T-helper 1 cell treated with Interleukin-12 subunit alpha and Interleukin-12 subunit beta and Interleukin-4 antibody, amounts not matched to agents 30 μg/mL and 1 μg/mL, for 36 hours (primary cell): ENCODE measurements around the gene ZDHHC8.

Experiments used
- H3K27ac Mint-ChIP-seq: one replicate; pipeline ENCODE4 v1.8.0; 2021; ENCODE audit warnings: mild to moderate bottlenecking, mixed read lengths
- H3K27me3 Mint-ChIP-seq: one replicate; pipeline ENCODE4 v1.8.0; 2021; ENCODE audit warnings: low read depth, mixed read lengths
- H3K36me3 Mint-ChIP-seq: one replicate; pipeline ENCODE4 v1.8.0; 2021; ENCODE audit warnings: low read depth, mixed read lengths
- H3K4me1 Mint-ChIP-seq: one replicate; pipeline ENCODE4 v1.8.0; 2021; ENCODE audit warnings: low read depth, mixed read lengths
- H3K4me3 Mint-ChIP-seq: one replicate; pipeline ENCODE4 v1.8.0; 2021; ENCODE audit warnings: mild to moderate bottlenecking, moderate library complexity, mixed read lengths
- H3K9me3 Mint-ChIP-seq: one replicate; pipeline ENCODE4 v1.8.0; 2021; ENCODE audit warnings: mixed read lengths

The ZDHHC8 gene

GRCh38 chr22:20173772-20174171 lies 42.2 kb downstream of the ZDHHC8 start:
- Mint-ChIP-seq H3K27me3 (no peaks in the 10 kb centered on the region), H3K4me3 (no peak overlapping the region), H3K9me3 (no peaks in the 10 kb centered on the region), H3K36me3 (no peaks in the 10 kb centered on the region), H3K4me1 (no peaks in the 10 kb centered on the region), H3K27ac (no peak overlapping the region)

- Mint-ChIP-seq H3K27me3 (no peaks in the 10 kb centered on the region), H3K4me1 (no peaks in the 10 kb centered on the region), H3K27ac (no peak overlapping the region), H3K36me3 (no peaks in the 10 kb centered on the region), H3K9me3 (no peaks in the 10 kb centered on the region), H3K4me3 (no peak overlapping the region)
Observed at GRCh38 chr22:20174785-20175596, 43.4 kb downstream of the ZDHHC8 start.

GRCh38 chr22:20175597-20175900 lies 43.9 kb downstream of the ZDHHC8 start:
- no peaks in the 10 kb centered on the region for H3K27me3 Mint-ChIP-seq
- no peak overlapping the region for H3K27ac Mint-ChIP-seq
- no peak overlapping the region for H3K4me3 Mint-ChIP-seq
- H3K36me3 Mint-ChIP-seq: no peaks in the 10 kb centered on the region
- no peaks in the 10 kb centered on the region for H3K4me1 Mint-ChIP-seq
- H3K9me3 Mint-ChIP-seq: no peaks in the 10 kb centered on the region

DNA sequence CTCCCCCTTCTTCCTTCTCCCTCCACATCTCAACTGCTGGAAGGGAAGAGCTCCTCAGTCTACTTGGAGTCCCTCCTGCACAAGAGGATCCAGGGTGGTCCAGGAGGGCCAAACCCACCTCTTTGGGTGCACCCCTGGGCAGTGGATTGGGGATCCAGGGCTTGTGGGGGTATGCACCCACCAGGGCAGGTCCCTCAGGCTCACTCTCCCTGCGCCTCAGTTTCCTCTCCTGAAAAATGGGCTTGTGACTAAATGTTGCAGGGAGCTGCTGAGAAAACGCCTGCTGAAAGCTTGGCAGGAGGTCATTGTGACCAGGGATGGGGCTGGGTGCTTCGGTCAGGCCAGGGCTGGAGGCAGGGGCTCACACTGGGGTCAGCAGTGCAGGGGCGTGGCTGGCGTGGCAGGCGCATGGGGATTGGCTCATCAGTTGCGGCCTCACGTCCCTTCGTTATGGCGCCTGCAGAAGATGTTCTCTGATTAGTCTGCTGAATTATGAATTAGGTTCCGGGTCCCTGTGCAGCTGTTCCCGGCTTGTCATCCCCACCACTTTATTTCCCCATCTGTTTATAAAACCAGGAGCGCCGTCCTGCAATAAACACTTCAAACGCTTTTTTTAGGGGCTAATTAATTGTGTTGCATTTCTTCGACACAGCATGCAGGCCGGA lies 44.9 kb downstream of the ZDHHC8 start:
- H3K4me3 Mint-ChIP-seq: no peak overlapping the region
- no peaks in the 10 kb centered on the region for H3K9me3 Mint-ChIP-seq
- no peak overlapping the region for H3K27ac Mint-ChIP-seq

DNA sequence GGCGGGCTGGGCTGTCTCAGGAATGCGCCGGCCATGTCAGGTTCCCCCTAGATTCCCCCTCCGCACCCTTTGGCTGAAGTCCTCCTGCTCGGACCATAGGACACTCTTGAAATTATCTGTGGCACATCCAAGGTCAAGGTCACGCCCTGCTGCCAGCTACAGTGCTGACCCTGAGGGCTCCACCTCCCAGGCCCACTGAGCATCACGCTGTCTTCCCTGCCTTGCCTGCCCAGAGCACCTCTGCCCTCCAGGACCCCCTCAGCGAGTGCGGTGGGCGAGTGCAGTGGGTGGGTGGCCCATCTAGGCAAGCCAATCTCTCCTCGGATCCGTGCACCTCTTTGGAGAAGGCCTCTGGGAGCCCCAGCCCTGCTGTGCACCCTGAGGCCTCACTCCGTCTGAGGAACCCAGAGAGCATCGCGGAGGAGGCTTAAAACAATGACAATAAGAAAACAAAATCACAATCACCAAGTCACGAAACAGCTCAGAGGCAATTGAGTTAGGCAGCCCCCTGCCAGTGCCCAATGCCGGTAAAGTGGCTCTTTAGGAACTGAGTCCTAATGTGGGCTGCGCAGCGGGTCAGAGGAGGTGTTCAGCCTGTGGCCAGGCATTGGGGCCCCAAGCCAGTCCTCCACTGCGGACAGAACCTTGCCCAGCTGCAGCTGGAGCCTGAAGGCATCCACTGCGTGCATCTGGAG lies 45.8 kb downstream of the ZDHHC8 start:
- Mint-ChIP-seq H3K4me1 (no peaks in the 10 kb centered on the region), H3K36me3 (no peaks in the 10 kb centered on the region), H3K9me3 (no peaks in the 10 kb centered on the region), H3K4me3 (no peak overlapping the region), H3K27ac (no peak overlapping the region), H3K27me3 (no peaks in the 10 kb centered on the region)

More for the DNA sequence above, 44.9 kb downstream of the ZDHHC8 start:
- Mint-ChIP-seq H3K27me3 (no peaks in the 10 kb centered on the region), H3K36me3 (no peaks in the 10 kb centered on the region), H3K4me1 (no peaks in the 10 kb centered on the region)

GRCh38 chr22:20178075-20178914 lies 46.7 kb downstream of the ZDHHC8 start:
- H3K4me1 Mint-ChIP-seq: no peaks in the 10 kb centered on the region
- no peak overlapping the region for H3K27ac Mint-ChIP-seq
- no peaks in the 10 kb centered on the region for H3K9me3 Mint-ChIP-seq
- H3K27me3 Mint-ChIP-seq: no peaks in the 10 kb centered on the region
- H3K36me3 Mint-ChIP-seq: no peaks in the 10 kb centered on the region
- H3K4me3 Mint-ChIP-seq: no peak overlapping the region

- no peak overlapping the region for H3K4me3 Mint-ChIP-seq
- H3K27ac Mint-ChIP-seq: no peak overlapping the region
- H3K36me3 Mint-ChIP-seq: no peaks in the 10 kb centered on the region
- no peaks in the 10 kb centered on the region for H3K4me1 Mint-ChIP-seq
- H3K9me3 Mint-ChIP-seq: no peaks in the 10 kb centered on the region
- H3K27me3 Mint-ChIP-seq: no peaks in the 10 kb centered on the region
Observed at GRCh38 chr22:20178915-20179227, 47.3 kb downstream of the ZDHHC8 start.

- Mint-ChIP-seq H3K9me3 (no peaks in the 10 kb centered on the region), H3K27ac (no peak overlapping the region), H3K4me1 (no peaks in the 10 kb centered on the region), H3K4me3 (no peak overlapping the region), H3K27me3 (no peaks in the 10 kb centered on the region), H3K36me3 (no peaks in the 10 kb centered on the region)
Observed at GRCh38 chr22:20179455-20180244, 48.0 kb downstream of the ZDHHC8 start.

DNA sequence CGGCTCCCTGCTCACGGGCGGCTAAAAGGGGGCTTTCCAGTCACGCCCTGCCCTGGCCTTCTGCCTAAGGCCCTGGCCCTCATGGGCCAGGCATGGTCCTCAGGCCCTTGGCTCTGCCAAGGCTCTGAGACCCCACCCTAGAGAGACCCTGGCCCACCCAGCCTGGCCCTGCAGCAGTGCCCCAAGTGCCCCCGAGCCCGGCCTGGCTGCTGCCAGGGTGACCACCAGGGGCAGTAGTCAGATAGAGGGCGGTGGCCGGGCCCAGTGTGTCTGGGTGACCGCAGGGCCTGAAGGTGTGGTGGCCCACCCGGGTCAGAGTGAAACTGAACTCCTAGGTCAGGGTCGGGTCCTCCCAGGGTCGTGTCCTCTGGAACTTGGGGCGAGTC lies 48.6 kb downstream of the ZDHHC8 start:
- Mint-ChIP-seq H3K36me3 (no peaks in the 10 kb centered on the region), H3K27ac (no peak overlapping the region), H3K9me3 (no peaks in the 10 kb centered on the region), H3K4me1 (no peaks in the 10 kb centered on the region), H3K4me3 (no peak overlapping the region), H3K27me3 (no peaks in the 10 kb centered on the region)

- Mint-ChIP-seq H3K4me3 (no peak overlapping the region), H3K27ac (no peak overlapping the region), H3K9me3 (no peaks in the 10 kb centered on the region), H3K36me3 (no peaks in the 10 kb centered on the region), H3K4me1 (no peaks in the 10 kb centered on the region), H3K27me3 (no peaks in the 10 kb centered on the region)
Observed at GRCh38 chr22:20180640-20181039, 49.0 kb downstream of the ZDHHC8 start.

DNA sequence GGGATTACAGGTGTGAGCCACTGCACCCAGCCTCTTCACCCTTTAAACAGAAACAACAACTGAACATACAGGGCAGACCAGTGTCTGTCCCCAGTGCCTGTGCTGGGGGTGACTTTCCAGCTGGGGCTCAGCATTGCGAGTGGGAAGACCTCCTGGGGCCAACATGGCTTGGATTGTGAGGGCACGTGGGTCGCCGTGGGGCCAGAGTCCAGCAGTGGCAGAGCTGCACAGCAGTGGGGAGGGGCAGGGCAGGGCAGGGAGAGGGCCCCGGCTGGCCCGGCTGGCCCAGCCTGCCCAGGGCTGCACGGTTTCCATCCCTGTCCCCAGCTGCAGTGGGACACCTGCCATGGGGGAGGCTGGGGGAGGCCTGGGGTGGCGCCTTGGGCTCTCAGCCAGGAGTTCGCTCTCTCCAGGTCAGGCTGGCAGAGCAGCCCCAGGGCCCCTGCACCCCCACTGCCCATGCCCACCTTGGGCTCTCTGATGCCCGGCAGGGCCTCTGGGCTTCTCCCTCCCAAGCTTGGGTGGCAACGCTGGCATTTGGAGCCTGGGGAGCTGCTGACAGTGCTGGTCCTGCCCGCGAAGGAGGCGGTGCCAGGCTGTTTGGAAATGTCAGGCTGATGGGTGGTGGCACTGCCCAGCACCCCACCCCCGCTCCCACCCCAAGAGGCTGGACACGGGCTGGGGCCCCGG lies 49.7 kb downstream of the ZDHHC8 start:
- Mint-ChIP-seq H3K36me3 (no peaks in the 10 kb centered on the region), H3K4me3 (no peak overlapping the region), H3K27me3 (no peaks in the 10 kb centered on the region), H3K27ac (no peak overlapping the region), H3K4me1 (no peaks in the 10 kb centered on the region), H3K9me3 (no peaks in the 10 kb centered on the region)

DNA sequence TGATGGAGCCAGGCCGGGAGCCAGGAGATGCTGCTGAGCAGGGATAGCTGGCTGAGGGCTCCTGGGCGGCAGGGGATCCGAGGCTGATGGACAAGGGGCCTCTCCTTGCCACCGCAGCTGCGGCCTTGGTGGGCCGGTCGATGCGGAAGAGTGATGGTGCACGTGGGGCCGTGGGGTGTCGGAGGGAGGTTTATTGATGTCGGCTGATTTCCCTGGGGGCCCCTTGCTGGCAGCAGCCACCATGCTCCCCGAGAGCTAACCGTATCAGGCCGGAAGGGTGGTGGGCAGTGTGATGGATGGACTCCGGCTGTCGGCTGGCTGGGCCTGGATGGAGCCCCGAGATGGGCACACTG lies 50.3 kb downstream of the ZDHHC8 start:
- Mint-ChIP-seq H3K36me3 (no peaks in the 10 kb centered on the region), H3K4me3 (no peak overlapping the region), H3K4me1 (no peaks in the 10 kb centered on the region), H3K27me3 (no peaks in the 10 kb centered on the region), H3K27ac (no peak overlapping the region), H3K9me3 (no peaks in the 10 kb centered on the region)

- Mint-ChIP-seq H3K36me3 (no peaks in the 10 kb centered on the region), H3K4me1 (no peaks in the 10 kb centered on the region), H3K27me3 (no peaks in the 10 kb centered on the region), H3K9me3 (no peaks in the 10 kb centered on the region), H3K4me3 (no peak overlapping the region), H3K27ac (no peak overlapping the region)
Observed at GRCh38 chr22:20182365-20182764, 50.8 kb downstream of the ZDHHC8 start.

GRCh38 chr22:20183101-20183500 lies 51.5 kb downstream of the ZDHHC8 start:
- no peak overlapping the region for H3K27ac Mint-ChIP-seq
- no peaks in the 10 kb centered on the region for H3K9me3 Mint-ChIP-seq
- H3K4me3 Mint-ChIP-seq: no peak overlapping the region
- no peaks in the 10 kb centered on the region for H3K27me3 Mint-ChIP-seq
- H3K36me3 Mint-ChIP-seq: no peaks in the 10 kb centered on the region
- H3K4me1 Mint-ChIP-seq: no peaks in the 10 kb centered on the region
